ENCODE data around the gene RXYLT1. TPM values are rescaled to one million over a fixed set of nuclear protein-coding genes. Genes with fewer than 3 reads are reported as not detected.
"Not testable (repeated sequence)": the region's sequence is repeated elsewhere in the genome, so short reads cannot be mapped to it uniquely, and the experiment has no call there.

Gene RXYLT1, protein sequence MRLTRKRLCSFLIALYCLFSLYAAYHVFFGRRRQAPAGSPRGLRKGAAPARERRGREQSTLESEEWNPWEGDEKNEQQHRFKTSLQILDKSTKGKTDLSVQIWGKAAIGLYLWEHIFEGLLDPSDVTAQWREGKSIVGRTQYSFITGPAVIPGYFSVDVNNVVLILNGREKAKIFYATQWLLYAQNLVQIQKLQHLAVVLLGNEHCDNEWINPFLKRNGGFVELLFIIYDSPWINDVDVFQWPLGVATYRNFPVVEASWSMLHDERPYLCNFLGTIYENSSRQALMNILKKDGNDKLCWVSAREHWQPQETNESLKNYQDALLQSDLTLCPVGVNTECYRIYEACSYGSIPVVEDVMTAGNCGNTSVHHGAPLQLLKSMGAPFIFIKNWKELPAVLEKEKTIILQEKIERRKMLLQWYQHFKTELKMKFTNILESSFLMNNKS
- total RNA-seq, result 14.3 TPM
- long read RNA-seq, transcript RXYLT1-201 (6 exons, 1,918 nt), result major isoform, 39 of 62 reads
- long read RNA-seq, transcript RXYLT1-205 (6 exons, 1,966 nt), result minor isoform, 7 of 62 reads
- long read RNA-seq, transcript RXYLT1-207 (7 exons, 1,599 nt), result minor isoform, 6 of 62 reads
- long read RNA-seq, partial matches to known transcripts, result 2 of 62 reads
- long read RNA-seq, other reads (novel, unspliced or antisense), result 8 of 62 reads

DNA sequence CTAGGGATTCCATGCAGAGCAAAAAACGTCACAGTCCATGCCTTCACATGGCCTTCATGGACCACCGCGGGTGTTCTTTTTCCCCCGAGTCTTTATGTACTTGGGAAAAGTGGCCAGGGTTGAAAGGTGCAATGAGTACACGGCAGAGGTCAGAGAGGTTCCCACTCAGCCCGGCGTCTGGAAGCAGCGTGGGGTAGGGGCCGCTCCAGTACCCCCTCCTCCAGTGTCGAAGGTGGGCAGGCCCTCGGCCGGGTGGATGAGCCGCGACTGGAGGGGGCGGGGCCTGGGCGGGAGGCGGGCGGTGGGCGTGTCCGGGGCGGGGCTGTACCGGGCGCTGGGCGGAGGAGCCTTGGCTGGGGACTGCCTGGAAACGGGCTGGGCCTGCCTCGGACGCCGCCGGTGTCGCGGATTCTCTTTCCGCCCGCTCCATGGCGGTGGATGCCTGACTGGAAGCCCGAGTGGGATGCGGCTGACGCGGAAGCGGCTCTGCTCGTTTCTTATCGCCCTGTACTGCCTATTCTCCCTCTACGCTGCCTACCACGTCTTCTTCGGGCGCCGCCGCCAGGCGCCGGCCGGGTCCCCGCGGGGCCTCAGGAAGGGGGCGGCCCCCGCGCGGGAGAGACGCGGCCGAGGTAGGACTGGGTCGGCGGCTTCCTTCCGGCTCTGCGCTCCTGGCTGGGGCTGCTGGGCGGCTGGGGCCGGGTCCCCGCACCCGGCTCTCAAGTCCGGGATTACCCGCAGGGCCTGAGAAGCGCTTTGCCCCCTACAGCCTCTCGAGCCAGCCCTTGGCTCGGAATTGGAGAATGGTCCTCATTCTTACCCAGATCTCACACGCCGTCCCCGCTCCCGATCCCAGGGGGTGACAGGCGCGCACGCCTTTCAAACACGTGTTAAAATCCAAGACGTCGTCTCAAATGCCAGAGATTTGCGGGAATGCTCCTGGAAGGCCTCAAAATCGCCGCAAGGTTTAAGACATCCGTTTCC is at the start of gene RXYLT1:
Gene RXYLT1, plus strand, starts transcription at position 412 of the 984 bp plus-strand sequence. Its CDS starts 52 bp downstream, at position 464.
- intact Hi-C loops (cut with DNase I), result no loop called here

DNA sequence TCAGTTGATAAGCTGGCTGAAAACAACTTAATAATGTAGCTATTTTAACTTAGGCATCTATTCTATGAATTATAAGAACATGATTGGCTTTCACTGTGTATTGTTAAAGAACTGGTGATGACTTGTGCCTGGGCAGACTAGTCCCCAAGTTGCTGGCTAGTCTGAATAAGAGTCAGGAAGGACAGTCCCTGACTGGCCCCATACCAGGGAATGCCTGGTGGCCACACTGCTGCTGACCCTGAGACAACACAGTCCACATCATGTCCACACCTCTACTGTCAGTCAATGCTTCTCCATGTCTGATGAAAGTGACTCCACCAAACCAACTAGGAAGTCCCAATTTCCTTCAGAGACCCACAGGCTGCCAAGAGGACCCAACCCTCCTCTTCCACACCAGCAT is 46.9 kb upstream of the RXYLT1 start:
- intact Hi-C loops (cut with DNase I); DNase-seq: not testable (repeated sequence)
- ATAC-seq (ENCODE audit: poor library complexity), result peak; percentile 53

More for the DNA sequence above, at the start of gene RXYLT1:
- ATAC-seq (ENCODE audit: poor library complexity) (peak; percentile 100), DNase-seq (peak; percentile 90)

DNA sequence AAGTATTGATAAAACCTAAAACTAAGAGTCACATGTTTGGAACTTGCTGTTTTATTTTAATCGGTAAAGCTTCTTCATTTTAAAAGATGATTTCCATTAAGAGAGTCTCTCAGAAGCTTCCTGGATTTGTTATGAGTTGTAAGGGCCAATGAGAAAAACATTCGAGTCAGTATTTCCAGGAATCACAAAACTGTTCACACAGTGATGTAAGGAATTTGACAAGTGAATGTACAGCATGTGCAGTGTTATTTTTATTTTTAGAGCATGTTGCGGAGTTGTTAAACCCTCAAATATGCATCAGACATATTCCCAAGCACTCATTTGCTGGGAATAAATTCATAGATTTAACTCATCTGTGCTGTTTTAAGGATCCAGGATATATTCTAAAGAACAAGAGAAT is 46.1 kb upstream of the RXYLT1 start:
- intact Hi-C loops (cut with DNase I); DNase-seq: not testable (repeated sequence)
- ATAC-seq (ENCODE audit: poor library complexity), result peak; percentile 55

DNA sequence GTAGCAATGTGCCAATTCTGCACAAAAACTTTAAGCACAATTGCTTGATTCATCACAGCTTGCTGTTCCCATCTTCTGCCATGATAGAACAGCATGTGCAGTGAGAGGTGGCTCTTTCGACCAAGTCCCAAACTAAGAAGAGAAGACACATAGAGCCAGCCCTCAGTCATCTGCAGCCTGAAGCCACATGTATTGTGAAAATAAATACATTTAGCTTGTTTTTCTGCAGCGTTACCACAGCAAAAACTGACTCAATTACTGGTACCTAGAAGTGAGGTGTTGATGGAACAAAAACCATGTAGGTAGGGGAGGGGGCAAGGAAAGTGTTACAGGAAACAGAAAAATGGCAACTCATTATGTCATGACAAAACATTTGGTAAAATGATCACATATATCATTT is 39.2 kb upstream of the RXYLT1 start:
- intact Hi-C loops (cut with DNase I); DNase-seq; ATAC-seq (ENCODE audit: poor library complexity): not testable (repeated sequence)

DNA sequence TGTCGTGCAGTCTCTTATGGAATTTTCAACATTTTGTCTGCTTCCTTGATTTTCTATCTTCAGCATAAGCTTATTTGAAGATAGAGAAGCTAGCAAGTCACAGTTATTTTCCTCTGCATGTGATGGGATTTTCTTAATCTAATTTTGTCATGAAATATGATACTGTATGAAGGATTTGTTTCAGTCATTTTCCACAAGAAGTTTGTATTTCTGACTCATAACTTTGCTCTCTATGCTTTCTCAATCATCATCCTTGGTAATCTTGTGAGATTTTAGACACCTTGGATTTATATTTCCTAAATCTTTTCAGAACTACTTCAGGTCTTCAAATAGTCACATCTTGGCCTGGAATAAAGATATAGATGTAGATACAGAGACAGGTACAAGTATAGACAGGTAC is 38.3 kb upstream of the RXYLT1 start:
- DNase-seq; ATAC-seq (ENCODE audit: poor library complexity); intact Hi-C loops (cut with DNase I): not testable (repeated sequence)

DNA sequence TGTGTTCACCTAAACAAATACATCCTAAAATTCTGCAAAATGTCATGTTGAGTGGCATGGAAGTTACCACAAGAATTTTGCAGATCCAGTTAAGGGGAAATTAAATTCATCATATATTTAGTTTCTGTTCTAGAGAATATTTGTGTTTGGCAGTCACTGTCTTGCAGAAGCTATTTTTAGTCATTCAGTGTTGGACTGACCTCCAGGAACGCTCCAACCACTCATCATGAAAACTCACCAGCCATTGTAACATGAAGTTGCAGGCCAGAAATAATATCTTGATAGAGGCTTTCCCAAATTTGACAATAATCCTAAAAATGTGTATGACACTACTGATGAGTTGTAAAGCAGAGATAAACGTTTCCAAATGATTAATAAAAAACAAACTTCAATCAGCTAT is 35.6 kb upstream of the RXYLT1 start:
- intact Hi-C loops (cut with DNase I); DNase-seq: not testable (repeated sequence)
- peak; percentile 84 for ATAC-seq (ENCODE audit: poor library complexity)

DNA sequence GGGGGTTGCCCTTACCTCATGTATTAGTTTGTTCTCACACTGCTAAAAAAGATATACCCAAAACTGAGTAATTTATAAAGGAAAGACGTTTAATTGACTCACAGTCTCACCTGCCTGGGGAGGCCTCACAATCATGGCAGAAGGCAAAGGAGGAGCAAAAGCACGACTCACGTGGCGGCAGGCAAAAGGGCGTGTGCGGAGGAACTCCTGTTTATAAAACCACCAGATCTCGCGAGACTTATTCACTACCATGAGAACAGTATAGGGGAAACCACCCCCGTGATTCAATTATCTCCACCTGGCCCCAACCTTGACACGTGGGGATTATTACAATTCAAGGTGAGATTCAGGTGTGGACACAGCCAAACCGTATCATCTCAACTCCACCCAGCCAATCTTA is 33.2 kb upstream of the RXYLT1 start:
- DNase-seq; intact Hi-C loops (cut with DNase I); ATAC-seq (ENCODE audit: poor library complexity): not testable (repeated sequence)

DNA sequence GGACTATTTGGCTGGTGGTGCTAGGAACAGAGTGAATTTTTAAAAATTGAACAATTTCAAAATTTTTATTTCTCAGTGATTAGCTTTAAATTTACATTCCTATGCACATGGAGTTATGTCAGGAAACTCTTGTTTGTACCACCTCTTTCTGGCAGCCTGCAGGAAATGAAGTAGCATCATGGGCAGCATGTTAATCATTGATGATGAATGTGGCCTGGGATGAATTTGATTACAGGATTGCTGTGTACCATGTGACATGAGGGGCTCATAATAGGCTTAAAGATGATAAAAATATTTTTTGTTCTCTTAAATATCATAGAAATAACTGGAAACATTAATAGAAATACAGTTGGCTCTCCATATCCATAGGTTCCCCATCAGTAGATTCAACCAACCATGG is 32.6 kb upstream of the RXYLT1 start:
- ATAC-seq (ENCODE audit: poor library complexity); DNase-seq; intact Hi-C loops (cut with DNase I): not testable (repeated sequence)

DNA sequence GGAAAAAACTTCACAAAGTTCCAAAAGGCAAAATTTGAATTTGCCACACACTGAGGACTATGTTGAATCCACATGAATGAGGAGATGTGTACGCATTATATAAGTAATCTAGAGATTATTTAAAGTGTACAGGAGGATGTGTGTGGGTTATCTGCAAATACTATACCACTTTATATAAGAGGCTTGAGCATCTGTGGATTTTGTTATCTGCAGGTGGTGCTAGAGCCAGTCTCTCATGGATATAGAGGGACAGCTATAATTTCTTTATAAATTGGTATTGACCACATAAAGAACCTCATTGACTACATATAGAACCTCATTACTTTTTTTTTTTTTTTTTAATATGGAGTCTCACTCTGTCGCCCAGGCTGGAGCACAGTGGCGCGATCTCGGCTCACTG is 32.2 kb upstream of the RXYLT1 start:
- intact Hi-C loops (cut with DNase I), result no loop called here
- no peak for ATAC-seq (ENCODE audit: poor library complexity)

DNA sequence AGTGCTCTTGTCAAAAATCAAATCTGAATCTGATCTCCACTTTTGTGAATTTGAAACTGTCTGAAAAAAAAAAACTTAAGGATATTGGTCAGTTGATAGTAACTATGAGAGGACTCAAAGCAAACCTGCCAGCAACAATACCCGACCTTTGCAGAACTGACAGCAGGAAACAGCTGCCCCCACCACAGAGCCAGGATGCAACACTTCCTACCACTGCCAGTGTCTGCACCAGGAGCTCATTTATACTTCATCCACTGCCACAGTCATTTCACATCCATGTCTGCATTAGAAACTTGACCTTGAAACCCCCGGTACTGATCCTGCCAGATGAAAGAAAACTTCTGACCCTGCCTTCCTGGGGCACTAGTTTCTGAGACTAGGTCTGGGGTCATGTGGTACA is 27.4 kb upstream of the RXYLT1 start:
- intact Hi-C loops (cut with DNase I), result no loop called here
- no peak for DNase-seq
- no peak for ATAC-seq (ENCODE audit: poor library complexity)

More for the DNA sequence above, 32.2 kb upstream of the RXYLT1 start:
- DNase-seq, result no peak

DNA sequence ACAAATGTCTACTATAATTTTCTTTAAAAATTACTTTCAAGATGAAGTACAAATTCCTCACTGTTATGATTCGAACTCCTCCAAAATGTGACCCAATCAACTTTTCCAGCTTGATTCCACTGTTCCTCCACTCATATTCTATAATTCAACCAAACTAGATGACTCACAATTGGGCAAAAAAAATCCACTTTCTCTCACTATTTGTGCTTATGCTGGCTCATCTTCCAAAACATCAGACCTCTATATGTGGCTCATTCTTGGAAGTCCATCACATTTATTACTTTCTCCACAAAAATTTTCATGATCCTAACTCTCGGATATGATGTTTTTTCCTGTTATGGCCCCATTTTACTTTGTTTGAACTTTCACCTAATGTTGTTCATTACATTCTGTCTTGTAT is 26.9 kb upstream of the RXYLT1 start:
- intact Hi-C loops (cut with DNase I), result no loop called here
- DNase-seq (no peak), ATAC-seq (ENCODE audit: poor library complexity) (no peak)

DNA sequence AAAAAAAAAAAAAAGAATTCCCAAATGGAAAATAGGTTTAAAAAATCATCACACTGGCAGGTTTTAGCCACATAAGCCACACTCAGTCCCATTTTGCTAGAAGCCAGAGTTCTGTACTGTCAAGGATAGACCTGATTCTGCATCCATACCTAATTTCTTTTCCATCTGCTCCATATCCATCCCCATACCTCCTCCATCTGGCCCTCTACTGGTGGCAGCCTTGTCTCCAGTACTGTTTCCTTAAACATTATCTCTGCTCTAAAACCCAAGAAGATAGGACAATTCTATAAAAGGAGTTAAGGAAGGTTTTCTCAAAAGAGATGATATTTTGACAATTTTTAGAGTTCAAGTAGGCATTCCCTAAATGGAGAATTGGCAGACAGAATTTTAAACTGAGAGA is 26.0 kb upstream of the RXYLT1 start:
- DNase-seq (no peak), ATAC-seq (ENCODE audit: poor library complexity) (no peak)
- intact Hi-C loops (cut with DNase I), result no loop called here

DNA sequence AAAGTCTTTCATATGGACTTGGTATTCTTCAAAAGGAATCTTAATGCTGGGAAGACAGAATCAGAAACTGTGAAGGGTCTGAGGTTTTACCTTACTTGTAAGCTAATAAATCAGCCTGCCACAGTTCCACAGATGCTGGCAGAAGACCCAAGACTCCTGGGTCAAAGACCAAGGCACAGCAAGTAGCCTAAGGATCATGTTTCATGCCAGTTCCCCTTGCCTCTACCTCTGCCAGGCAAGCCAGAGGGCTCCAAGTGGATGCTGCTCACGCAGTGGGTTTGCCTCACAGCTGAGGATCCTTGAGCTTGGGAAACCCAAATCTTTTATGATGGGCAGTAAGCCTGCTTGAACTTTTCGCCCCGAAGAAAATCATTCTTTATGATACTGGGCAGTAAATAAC is 15.2 kb upstream of the RXYLT1 start:
- DNase-seq (no peak), ATAC-seq (ENCODE audit: poor library complexity) (no peak)
- intact Hi-C loops (cut with DNase I), result no loop called here

DNA sequence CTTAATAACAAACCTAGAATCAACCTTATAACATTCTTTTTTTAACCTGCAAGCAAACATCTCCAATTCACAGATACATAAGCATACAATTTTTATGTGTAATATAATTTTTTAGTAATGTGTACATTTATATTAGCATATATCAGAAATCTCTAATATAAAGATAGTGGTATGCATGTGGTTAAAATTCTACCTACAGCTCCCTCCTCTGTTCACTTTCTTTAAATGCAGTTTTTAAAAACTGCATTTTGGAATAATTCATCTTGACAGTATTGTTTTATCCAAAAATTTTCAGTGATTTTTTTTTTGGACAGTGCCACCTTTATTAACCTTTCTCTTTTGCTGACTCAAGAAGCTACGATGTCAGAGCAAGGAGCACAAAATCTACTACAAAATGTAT is 13.2 kb upstream of the RXYLT1 start:
- DNase-seq (no peak), ATAC-seq (ENCODE audit: poor library complexity) (no peak)
- intact Hi-C loops (cut with DNase I), result no loop called here

DNA sequence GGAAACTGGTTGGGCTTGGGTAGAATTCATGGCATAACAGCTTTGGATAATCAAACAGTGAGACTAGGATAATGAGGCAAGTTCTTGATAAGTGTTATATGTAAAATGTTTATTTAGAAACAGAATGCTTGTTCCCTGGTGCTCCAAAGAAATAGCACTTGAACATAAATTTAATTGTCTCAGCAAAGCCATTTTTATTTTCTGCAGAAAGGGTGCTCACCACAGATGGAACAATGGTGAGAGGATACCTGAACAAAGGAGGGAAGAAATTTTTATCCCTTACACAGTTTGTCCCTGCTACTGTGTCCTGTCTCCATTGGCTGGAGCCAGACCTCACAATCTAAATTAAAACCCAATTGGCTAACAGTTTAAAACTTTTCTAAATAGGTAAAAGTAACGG is 9.3 kb upstream of the RXYLT1 start:
- no peak for DNase-seq
- no peak for ATAC-seq (ENCODE audit: poor library complexity)
- intact Hi-C loops (cut with DNase I), result no loop called here

DNA sequence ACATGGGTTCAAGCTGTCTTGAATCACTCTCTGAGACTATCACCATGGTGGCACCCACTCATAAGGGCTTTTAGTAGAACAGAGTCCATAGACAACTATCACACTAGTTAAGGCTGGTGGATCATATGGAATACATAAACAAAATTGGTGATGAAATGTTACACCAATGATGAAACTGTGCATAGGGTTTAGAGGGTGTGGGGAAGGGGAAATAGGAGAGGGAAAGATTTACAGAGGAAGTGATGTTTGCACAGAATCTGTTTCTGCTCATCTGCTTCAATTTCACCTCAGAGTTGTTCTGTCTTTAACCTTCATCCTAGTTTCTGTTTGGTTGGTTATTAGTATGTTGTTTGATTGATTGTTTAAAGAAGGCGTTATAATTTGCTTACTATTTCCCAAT is 2.4 kb upstream of the RXYLT1 start:
- intact Hi-C loops (cut with DNase I), result no loop called here
- no peak for DNase-seq
- ATAC-seq (ENCODE audit: poor library complexity), result no peak

DNA sequence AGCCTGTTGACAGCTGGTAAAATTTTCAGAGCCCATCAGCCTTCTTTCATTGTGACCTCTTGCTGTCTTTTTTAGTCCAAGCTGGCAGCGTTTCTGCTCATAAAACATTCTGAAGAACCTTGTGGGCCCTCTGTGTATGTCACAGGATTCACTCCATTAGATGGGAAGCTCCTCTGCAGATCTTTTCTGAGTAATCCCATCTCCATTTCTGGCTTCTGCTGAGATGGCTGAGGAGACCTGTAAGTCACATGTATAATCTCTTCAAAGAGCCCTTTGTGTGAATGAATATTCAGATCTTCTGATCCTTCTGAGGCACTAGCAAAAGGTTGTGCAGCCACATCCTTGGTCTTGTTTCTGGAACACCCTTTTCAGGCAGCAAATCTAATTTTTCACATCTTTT is 2.8 kb downstream of the RXYLT1 start:
- DNase-seq (no peak), ATAC-seq (ENCODE audit: poor library complexity) (no peak)
- intact Hi-C loops (cut with DNase I), result no loop called here

DNA sequence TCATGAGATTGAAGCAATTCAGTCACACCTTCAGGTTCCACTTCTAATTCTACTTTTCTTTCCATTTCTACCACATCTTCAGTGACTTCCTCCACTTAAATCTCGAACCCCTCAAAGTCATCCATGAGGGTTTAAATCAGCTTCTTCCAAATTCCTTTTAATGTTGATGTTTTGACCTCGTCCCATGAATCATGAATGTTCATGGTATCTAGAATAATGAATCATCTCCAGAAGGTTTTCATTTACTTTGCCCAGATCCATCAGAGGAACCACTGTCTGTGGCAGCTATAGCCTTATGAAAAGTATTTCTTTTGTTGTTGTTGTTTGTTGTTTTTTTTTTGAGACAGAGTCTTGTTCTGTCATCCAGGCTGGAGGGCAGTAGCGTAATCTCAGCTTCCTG is 7.6 kb downstream of the RXYLT1 start:
- DNase-seq, result no peak
- no peak for ATAC-seq (ENCODE audit: poor library complexity)
- intact Hi-C loops (cut with DNase I), result no loop called here

DNA sequence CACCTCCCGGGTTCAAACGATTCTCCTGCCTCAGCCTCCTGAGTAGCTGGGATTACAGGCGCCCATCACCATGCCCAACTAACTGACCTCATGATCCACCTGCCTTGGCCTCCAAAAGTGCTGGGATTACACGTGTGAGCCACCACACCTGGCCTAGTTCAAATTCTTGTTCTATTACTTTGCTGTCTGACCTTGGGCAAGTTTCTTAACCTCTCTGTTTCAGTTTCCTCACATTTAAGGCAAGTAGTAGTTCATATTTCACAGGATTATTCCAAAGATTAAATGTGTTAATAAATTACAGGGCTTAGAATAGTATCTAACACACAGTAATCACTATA is 10.9 kb downstream of the RXYLT1 start:
- intact Hi-C loops (cut with DNase I), result no loop called here
- ATAC-seq (ENCODE audit: poor library complexity), result no peak
- no peak for DNase-seq

Data from Right ventricle myocardium superior (tissue), 1 donor.